Activated CD4-positive, alpha-beta T cell treated with anti-CD3 and anti-CD28 coated beads, Interleukin-2, amount 10 ng/mL, durations not matched to agents 24 days and 14 days (primary cell): ENCODE data around the gene RASGRF1. TPM values are rescaled to one million over a fixed set of nuclear protein-coding genes. Genes with fewer than 3 reads are reported as not detected.
"Not testable (repeated sequence)": the region's sequence is repeated elsewhere in the genome, so short reads cannot be mapped to it uniquely, and the experiment has no call there.

Experiments used
- DNase-seq: peaks from one replicate; pipeline ENCODE4 v3.0.0; 2022
- H3K27ac Mint-ChIP-seq: one replicate; pipeline ENCODE4 v1.8.0; 2022; ENCODE audit warnings: mild to moderate bottlenecking, mixed read lengths
- H3K27me3 Mint-ChIP-seq: one replicate; pipeline ENCODE4 v1.8.0; 2022; ENCODE audit warnings: mixed read lengths
- H3K36me3 Mint-ChIP-seq: one replicate; pipeline ENCODE4 v1.8.0; 2022; ENCODE audit warnings: low read depth, mild to moderate bottlenecking, mixed read lengths
- H3K4me1 Mint-ChIP-seq: one replicate; pipeline ENCODE4 v1.8.0; 2021; ENCODE audit warnings: mixed read lengths
- H3K4me3 Mint-ChIP-seq: one replicate; pipeline ENCODE4 v1.8.0; 2022; ENCODE audit warnings: mild to moderate bottlenecking, moderate library complexity, mixed read lengths
- H3K9me3 Mint-ChIP-seq: one replicate; pipeline ENCODE4 v1.8.0; 2021; ENCODE audit warnings: mixed read lengths
- intact Hi-C: fragments of 100-400 bp; cut with micrococcal nuclease; formaldehyde crosslinking; loops from one replicate; pipeline ENCODE4 v1.15.1; 2023
- total RNA-seq: library from RNA; stranded (reverse); gene quantifications from 2 replicates; pipeline ENCODE4 v1.2.3, GENCODE V29; 2022

Gene RASGRF1
- total RNA-seq, 1 donor from 2014 or later, result not detected

- intact Hi-C loops, result no loop called here
- Mint-ChIP-seq H3K9me3 (no peaks in the 10 kb centered on the region), H3K36me3 (no peaks in the 10 kb centered on the region), H3K4me1 (no peaks in the 10 kb centered on the region), H3K27me3 (no peaks in the 10 kb centered on the region), H3K27ac (no peak overlapping the region), H3K4me3 (no peak overlapping the region)
- no peak for DNase-seq
These were observed 27.0 kb upstream of the RASGRF1 start for GRCh38 chr15:79117442-79118204.

- Mint-ChIP-seq H3K36me3 (no peaks in the 10 kb centered on the region), H3K27me3 (peaks cover 5% of the 10 kb centered on the region), H3K9me3 (no peaks in the 10 kb centered on the region), H3K27ac (no peak overlapping the region), H3K4me1 (no peaks in the 10 kb centered on the region), H3K4me3 (no peak overlapping the region)
- intact Hi-C loops, result no loop called here
- no peak for DNase-seq
These were observed 26.2 kb upstream of the RASGRF1 start for GRCh38 chr15:79116771-79117170.

GRCh38 chr15:79115986-79116665 is 25.5 kb upstream of the RASGRF1 start:
- Mint-ChIP-seq H3K4me1 (no peaks in the 10 kb centered on the region), H3K4me3 (no peak overlapping the region), H3K36me3 (no peaks in the 10 kb centered on the region), H3K27ac (no peak overlapping the region), H3K27me3 (peaks cover 5% of the 10 kb centered on the region), H3K9me3 (no peaks in the 10 kb centered on the region)
- no peak for DNase-seq
- intact Hi-C loops, result no loop called here

GRCh38 chr15:79113831-79114230 is 23.3 kb upstream of the RASGRF1 start:
- Mint-ChIP-seq H3K27me3 (peaks cover 16% of the 10 kb centered on the region), H3K4me3 (no peak overlapping the region), H3K36me3 (no peaks in the 10 kb centered on the region), H3K9me3 (no peaks in the 10 kb centered on the region), H3K27ac (no peak overlapping the region), H3K4me1 (no peaks in the 10 kb centered on the region)
- no peak for DNase-seq
- intact Hi-C loops, result no loop called here

- H3K4me1 Mint-ChIP-seq, H3K9me3 Mint-ChIP-seq, intact Hi-C loops, H3K4me3 Mint-ChIP-seq, H3K27ac Mint-ChIP-seq, DNase-seq, H3K36me3 Mint-ChIP-seq: not testable (repeated sequence)
- H3K27me3 Mint-ChIP-seq, result peaks cover 26% of the 10 kb centered on the region
These were observed 20.8 kb upstream of the RASGRF1 start for GRCh38 chr15:79111404-79111803.

GRCh38 chr15:79105141-79105540 is 14.6 kb upstream of the RASGRF1 start:
- peaks cover 35% of the 10 kb centered on the region for H3K27me3 Mint-ChIP-seq

GRCh38 chr15:79102595-79102994 is 12.0 kb upstream of the RASGRF1 start:
- Mint-ChIP-seq H3K27ac (no peak overlapping the region), H3K27me3 (peaks cover 35% of the 10 kb centered on the region)

More at GRCh38 chr15:79105141-79105540, 14.6 kb upstream of the RASGRF1 start:
- Mint-ChIP-seq H3K36me3 (no peaks in the 10 kb centered on the region), H3K4me3 (no peak overlapping the region), H3K9me3 (no peaks in the 10 kb centered on the region), H3K4me1 (peaks cover 11% of the 10 kb centered on the region), H3K27ac (no peak overlapping the region)
- no peak for DNase-seq
- intact Hi-C loops, result no loop called here

GRCh38 chr15:79101866-79102581 is 11.4 kb upstream of the RASGRF1 start:
- Mint-ChIP-seq H3K27ac (no peak overlapping the region), H3K4me1 (peaks cover 9% of the 10 kb centered on the region), H3K27me3 (peaks cover 31% of the 10 kb centered on the region), H3K36me3 (no peaks in the 10 kb centered on the region), H3K9me3 (no peaks in the 10 kb centered on the region), H3K4me3 (no peak overlapping the region)
- intact Hi-C loops, result no loop called here
- DNase-seq, result no peak

More at GRCh38 chr15:79102595-79102994, 12.0 kb upstream of the RASGRF1 start:
- H3K9me3 Mint-ChIP-seq, result no peaks in the 10 kb centered on the region
- no peaks in the 10 kb centered on the region for H3K36me3 Mint-ChIP-seq
- intact Hi-C loops, result no loop called here
- peaks cover 11% of the 10 kb centered on the region for H3K4me1 Mint-ChIP-seq
- DNase-seq, result no peak
- no peak overlapping the region for H3K4me3 Mint-ChIP-seq

GRCh38 chr15:79099692-79100091 is 9.1 kb upstream of the RASGRF1 start:
- H3K27me3 Mint-ChIP-seq, result peaks cover 31% of the 10 kb centered on the region
- H3K27ac Mint-ChIP-seq, result no peak overlapping the region
- H3K4me1 Mint-ChIP-seq, result no peaks in the 10 kb centered on the region

GRCh38 chr15:79094611-79095021 is 4.0 kb upstream of the RASGRF1 start:
- Mint-ChIP-seq H3K4me1 (peaks cover 8% of the 10 kb centered on the region), H3K9me3 (peaks cover 4% of the 10 kb centered on the region), H3K4me3 (no peak overlapping the region), H3K27me3 (peaks cover 46% of the 10 kb centered on the region), H3K36me3 (peaks cover 3% of the 10 kb centered on the region), H3K27ac (no peak overlapping the region)
- no peak for DNase-seq
- intact Hi-C loops, result no loop called here

More at GRCh38 chr15:79099692-79100091, 9.1 kb upstream of the RASGRF1 start:
- no peak for DNase-seq
- no peak overlapping the region for H3K4me3 Mint-ChIP-seq
- intact Hi-C loops, result no loop called here
- no peaks in the 10 kb centered on the region for H3K9me3 Mint-ChIP-seq
- H3K36me3 Mint-ChIP-seq, result no peaks in the 10 kb centered on the region

- DNase-seq, result no peak
- Mint-ChIP-seq H3K4me1 (peaks cover 8% of the 10 kb centered on the region), H3K4me3 (no peak overlapping the region), H3K9me3 (peaks cover 4% of the 10 kb centered on the region), H3K27me3 (peaks cover 51% of the 10 kb centered on the region), H3K36me3 (peaks cover 3% of the 10 kb centered on the region), H3K27ac (no peak overlapping the region)
- intact Hi-C loops, result no loop called here
These were observed 2.9 kb upstream of the RASGRF1 start for GRCh38 chr15:79093352-79093935.

GRCh38 chr15:79092382-79092781 is 1.8 kb upstream of the RASGRF1 start:
- Mint-ChIP-seq H3K4me1 (peaks cover 8% of the 10 kb centered on the region), H3K36me3 (peaks cover 3% of the 10 kb centered on the region), H3K27me3 (peaks cover 55% of the 10 kb centered on the region), H3K9me3 (peaks cover 4% of the 10 kb centered on the region), H3K4me3 (peak overlapping the region; percentile 56), H3K27ac (peak overlapping the region; percentile 51)
- no peak for DNase-seq
- intact Hi-C loops, result no loop called here

GRCh38 chr15:79091204-79091867 is 756 bp upstream of the RASGRF1 start:
- peaks cover 54% of the 10 kb centered on the region for H3K27me3 Mint-ChIP-seq
- H3K4me3 Mint-ChIP-seq, result peak overlapping the region; percentile 23
- DNase-seq, result peak; percentile 60
- no peak overlapping the region for H3K27ac Mint-ChIP-seq
- intact Hi-C loops, result no loop called here
- peaks cover 8% of the 10 kb centered on the region for H3K4me1 Mint-ChIP-seq
- H3K9me3 Mint-ChIP-seq, result peaks cover 4% of the 10 kb centered on the region
- H3K36me3 Mint-ChIP-seq, result peaks cover 3% of the 10 kb centered on the region
